Measurements from ENCODE around the gene FLT4.
"Not testable (repeated sequence)": the region's sequence is repeated elsewhere in the genome, so short reads cannot be mapped to it uniquely, and the experiment has no call there.

GRCh38 chr5:180682008-180682407, 32.6 kb upstream of the FLT4 start:
- TF ChIP-seq CTCF (IDR thresholded peaks at IDR 0.05; ENCODE audit: poor library complexity, severe bottlenecking); REST (IDR thresholded peaks at IDR 0.05; ENCODE audit: borderline replicate concordance): not testable (repeated sequence)
